IMR-90 (cell line): Measurements from ENCODE around the gene RIOK2.

Experiments
- MAFK ChIP-seq: IDR thresholded peaks from 2 replicates; pipeline ENCODE4 v1.6.1; 2012; ENCODE audit warnings: low read depth, low read length, improper control_type of control experiment
- MXI1 ChIP-seq: IDR thresholded peaks from 2 replicates; pipeline ENCODE4 v1.6.1; 2012; ENCODE audit warnings: low read depth, mild to moderate bottlenecking, low read length, moderate library complexity, borderline replicate concordance
- POLR2A ChIP-seq: IDR thresholded peaks from 2 replicates; pipeline ENCODE4 v1.6.1; 2012; ENCODE audit warnings: mild to moderate bottlenecking, low read depth, low read length
- SMC3 ChIP-seq: fragments of 150-350 bp; IDR thresholded peaks from 2 replicates; pipeline ENCODE4 v1.6.1; 2016; ENCODE audit warnings: low read depth, mild to moderate bottlenecking, antibody characterized with exemption, low read length, moderate library complexity
- TF ChIP-seq, protein P1 (sequence below): conservative IDR thresholded peaks from 2 replicates; pipeline ENCODE4 v1.5.1; 2012; ENCODE audit warnings: mild to moderate bottlenecking, low read depth, low read length, improper control_type of control experiment
- TF ChIP-seq, protein P2 (sequence below): fragments of 150-350 bp; IDR thresholded peaks from 2 replicates; pipeline ENCODE4 v1.6.1; 2016; ENCODE audit warnings: low read depth, mild to moderate bottlenecking, low read length, moderate library complexity, borderline replicate concordance

DNA sequence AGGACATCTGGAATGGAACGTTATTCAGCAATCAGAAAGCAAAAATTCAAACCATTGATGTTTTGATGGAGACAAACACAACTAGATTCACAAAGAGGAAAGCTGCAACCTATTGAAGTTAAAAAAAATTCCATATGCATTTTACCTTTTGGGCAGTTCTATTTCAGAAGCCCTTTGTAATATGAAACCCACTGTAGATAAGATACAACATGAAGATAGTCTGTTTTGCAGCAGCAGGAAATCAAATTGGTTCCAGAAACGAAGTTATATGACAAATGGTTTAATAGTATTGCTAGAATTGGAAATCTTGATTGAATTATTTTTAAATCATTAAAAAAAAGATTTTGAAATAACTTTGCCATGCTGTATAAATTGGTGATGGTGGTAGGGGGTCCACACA is 41.5 kb downstream of the RIOK2 start:
- TF ChIP-seq, protein P1, sequence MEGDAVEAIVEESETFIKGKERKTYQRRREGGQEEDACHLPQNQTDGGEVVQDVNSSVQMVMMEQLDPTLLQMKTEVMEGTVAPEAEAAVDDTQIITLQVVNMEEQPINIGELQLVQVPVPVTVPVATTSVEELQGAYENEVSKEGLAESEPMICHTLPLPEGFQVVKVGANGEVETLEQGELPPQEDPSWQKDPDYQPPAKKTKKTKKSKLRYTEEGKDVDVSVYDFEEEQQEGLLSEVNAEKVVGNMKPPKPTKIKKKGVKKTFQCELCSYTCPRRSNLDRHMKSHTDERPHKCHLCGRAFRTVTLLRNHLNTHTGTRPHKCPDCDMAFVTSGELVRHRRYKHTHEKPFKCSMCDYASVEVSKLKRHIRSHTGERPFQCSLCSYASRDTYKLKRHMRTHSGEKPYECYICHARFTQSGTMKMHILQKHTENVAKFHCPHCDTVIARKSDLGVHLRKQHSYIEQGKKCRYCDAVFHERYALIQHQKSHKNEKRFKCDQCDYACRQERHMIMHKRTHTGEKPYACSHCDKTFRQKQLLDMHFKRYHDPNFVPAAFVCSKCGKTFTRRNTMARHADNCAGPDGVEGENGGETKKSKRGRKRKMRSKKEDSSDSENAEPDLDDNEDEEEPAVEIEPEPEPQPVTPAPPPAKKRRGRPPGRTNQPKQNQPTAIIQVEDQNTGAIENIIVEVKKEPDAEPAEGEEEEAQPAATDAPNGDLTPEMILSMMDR = no peak
- TF ChIP-seq, protein P2, sequence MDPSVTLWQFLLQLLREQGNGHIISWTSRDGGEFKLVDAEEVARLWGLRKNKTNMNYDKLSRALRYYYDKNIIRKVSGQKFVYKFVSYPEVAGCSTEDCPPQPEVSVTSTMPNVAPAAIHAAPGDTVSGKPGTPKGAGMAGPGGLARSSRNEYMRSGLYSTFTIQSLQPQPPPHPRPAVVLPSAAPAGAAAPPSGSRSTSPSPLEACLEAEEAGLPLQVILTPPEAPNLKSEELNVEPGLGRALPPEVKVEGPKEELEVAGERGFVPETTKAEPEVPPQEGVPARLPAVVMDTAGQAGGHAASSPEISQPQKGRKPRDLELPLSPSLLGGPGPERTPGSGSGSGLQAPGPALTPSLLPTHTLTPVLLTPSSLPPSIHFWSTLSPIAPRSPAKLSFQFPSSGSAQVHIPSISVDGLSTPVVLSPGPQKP = no peak
- TF ChIP-seq MAFK (no peak), POLR2A (no peak), SMC3 (no peak), MXI1 (no peak)
